D341Med (cell line): Measurements from ENCODE around the gene PCSK6.

Source experiments
- DNase-seq: peaks from one replicate; pipeline ENCODE4 v3.0.0; 2012; ENCODE audit warnings: low spot score

PCSK6 gene

GRCh38 chr15:101498717-101499480 is 9.4 kb upstream of the PCSK6 start:
- DNase-seq, result no peak

GRCh38 chr15:101498076-101498716 is 8.7 kb upstream of the PCSK6 start:
- no peak for DNase-seq

- DNase-seq, result no peak
Observed at GRCh38 chr15:101497484-101498034, 8.1 kb upstream of the PCSK6 start.

- no peak for DNase-seq
Observed at GRCh38 chr15:101497017-101497416, 7.5 kb upstream of the PCSK6 start.

GRCh38 chr15:101496198-101496986 is 6.9 kb upstream of the PCSK6 start:
- DNase-seq, result no peak

- no peak for DNase-seq
Observed at GRCh38 chr15:101495334-101496197, 6.1 kb upstream of the PCSK6 start.

GRCh38 chr15:101494251-101494796 is 4.8 kb upstream of the PCSK6 start:
- no peak for DNase-seq

- no peak for DNase-seq
Observed at GRCh38 chr15:101492766-101493692, 3.5 kb upstream of the PCSK6 start.

- DNase-seq, result no peak
Observed at GRCh38 chr15:101491734-101492640, 2.5 kb upstream of the PCSK6 start.

- DNase-seq, result no peak
Observed at GRCh38 chr15:101490922-101491733, 1.6 kb upstream of the PCSK6 start.

- no peak for DNase-seq
Observed at GRCh38 chr15:101490408-101490891, 943 bp upstream of the PCSK6 start.

- peak; percentile 88 for DNase-seq
Observed at GRCh38 chr15:101489237-101489598, 289 bp downstream of the PCSK6 start.

GRCh38 chr15:101488300-101489164 is 975 bp downstream of the PCSK6 start:
- peak; percentile 74 for DNase-seq

GRCh38 chr15:101486696-101487459 is 2.6 kb downstream of the PCSK6 start:
- no peak for DNase-seq

- no peak for DNase-seq
Observed at GRCh38 chr15:101483462-101483861, 6.0 kb downstream of the PCSK6 start.
